ENCODE results near the gene TNXB. TPM values are rescaled to one million over a fixed set of nuclear protein-coding genes. Genes with fewer than 3 reads are reported as not detected.

TNXB gene
- 9.8 and 66.7 TPM in 2 replicates for total RNA-seq

DNA sequence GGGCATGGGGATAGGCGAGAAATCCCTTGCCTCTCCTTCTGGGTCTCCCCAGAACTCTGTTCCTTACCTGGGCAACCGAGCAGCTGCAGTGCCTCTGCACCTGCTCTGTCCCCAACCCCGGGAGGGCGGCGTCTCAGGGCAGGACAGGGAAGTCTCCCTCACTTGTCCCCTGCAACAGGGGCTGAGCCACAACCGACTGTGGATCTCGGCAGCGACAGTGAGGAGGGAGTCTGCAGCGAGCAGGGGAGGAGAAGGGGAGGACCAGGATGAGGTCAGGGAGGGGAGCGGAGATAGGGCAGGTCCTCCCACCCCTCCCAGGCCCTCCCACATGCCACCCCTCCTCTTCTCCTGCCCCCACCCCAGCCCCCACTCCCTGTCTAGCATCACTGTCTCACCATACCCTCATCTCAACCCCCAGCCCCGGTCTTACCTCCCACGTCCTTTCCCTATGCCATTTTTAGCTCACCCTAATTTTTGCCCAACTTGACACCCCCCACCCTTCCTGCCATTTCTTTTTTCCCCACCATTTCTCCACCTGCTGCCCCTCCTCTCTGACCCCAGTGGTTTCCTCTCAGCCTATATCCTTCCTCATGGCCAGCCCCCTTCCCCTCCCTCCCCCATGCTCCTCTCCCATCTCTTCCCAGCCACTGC lies at the start of gene TNXB:
Gene TNXB, minus strand, starts transcription at position 225 of the 651 bp plus-strand sequence. CDS start 11,140 bp downstream, outside the sequence.

DNA sequence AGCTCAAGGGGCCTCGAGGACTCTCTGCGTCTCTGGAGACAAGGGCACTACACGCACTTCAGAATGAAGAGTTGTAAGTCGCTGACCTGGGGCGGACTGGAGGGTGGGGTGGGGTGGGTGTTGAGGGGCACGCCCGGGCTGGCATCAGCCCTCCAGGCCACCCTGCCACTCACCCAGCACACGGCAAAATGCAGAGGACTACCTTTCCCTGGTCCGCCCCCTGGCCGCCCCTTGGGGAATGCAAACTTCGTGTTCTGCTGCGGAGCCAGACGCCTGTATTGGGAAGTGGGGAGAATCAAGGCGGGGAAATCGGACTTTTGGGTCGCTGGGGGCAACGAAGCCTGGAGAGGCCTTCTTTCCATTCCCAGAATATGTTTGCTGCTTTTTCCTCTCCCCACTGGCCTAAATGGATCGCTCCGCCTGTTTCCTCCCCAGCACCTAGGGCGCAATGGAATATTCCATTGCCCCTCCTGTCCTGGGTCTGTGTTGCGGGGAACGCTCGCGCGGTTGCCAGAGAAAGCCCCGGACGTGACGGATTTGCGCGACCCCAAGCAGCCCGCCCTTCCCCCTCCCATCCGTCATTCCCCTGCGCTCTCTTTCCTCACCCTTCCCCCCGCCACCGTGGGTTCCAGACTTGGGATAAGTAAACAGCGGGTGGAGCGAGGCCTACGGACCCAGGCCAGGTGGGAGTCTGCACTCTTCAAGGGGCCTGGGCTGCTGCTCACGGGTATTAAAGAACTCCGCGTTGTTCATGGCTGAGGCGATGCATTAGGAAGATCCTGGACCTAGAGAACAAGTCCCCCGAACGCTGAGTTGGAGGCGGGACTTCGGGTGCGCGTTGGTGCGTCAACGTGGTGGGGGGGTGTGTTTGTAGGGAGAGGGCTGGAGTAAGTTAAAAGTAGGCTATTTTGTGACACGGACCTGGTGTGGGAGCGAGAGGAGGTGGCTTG lies 44.7 kb upstream of the TNXB start, which contains the start of gene PPT2:
Gene PPT2, plus strand, starts transcription at position 578 of the 950 bp plus-strand sequence. CDS start 454 bp downstream, outside the sequence.

DNA sequence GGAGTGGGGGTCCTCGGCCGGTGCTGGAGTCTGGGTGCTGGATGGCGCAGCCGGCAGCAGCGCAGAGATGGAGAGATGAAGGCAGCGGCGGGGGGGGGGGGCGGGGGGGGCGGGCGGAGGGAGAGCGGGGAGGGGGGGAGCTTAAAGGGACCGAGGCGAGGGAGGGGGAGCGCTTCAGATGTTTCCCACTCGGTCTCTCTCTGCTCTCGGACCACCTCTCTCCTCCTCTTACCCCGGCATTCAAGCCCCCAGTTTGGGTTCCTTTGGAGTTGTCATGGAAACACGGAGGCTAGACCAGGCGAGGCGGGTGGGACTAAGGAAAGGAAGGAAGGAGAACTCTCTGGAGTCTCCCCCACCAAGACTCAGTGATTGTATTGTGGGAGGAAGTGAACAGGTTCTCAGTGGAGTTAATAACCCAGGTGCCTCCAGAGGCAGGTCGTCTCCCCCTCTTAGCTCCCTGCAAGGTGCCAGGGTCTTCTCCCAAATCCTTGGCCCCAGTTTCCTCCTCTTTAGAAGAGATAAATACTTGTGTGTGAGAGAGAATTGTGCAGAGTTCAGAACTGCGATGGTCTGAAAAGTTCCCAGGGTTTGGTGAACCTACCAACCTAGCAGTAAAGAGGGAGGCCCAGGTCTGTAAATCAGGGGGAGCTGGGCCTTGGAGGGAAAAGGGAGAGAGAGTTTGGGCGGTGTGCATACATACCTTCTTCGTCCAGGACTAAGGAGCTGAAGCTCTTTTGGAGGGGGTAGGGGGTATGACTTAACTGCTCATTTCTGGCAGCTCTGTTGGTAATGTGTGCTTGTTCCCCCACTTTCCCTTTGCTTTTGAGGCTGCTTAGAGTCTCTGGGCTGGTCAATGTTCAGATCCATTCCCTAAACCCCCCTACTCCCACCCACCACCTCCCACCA lies 43.0 kb upstream of the TNXB start, which contains the start of gene PRRT1:
Gene PRRT1, minus strand, starts transcription at position 77 of the 906 bp plus-strand sequence. CDS start 112 bp downstream, outside the sequence.

GRCh38 chr6:32127717-32128592 lies 18.8 kb upstream of the TNXB start, which contains the start of gene ATF6B:
ATF6B (minus strand) TSS chr6:32128246; CDS start chr6:32128207, 39 bp downstream.

GRCh38 chr6:32037598-32038524 lies 71.3 kb downstream of the TNXB start, which contains the start of gene CYP21A2:
CYP21A2 (plus strand) TSS chr6:32038415; CDS start chr6:32038423, 8 bp downstream.

GRCh38 chr6:32014547-32014946 lies 94.6 kb downstream of the TNXB start, which contains the start of gene C4B:
C4B (plus strand) TSS chr6:32014795; CDS start chr6:32014846, 51 bp downstream.

Other genes starting within 250 kb of the TNXB start
- 75.7 and 102 TPM in 2 replicates for gene NEU1, start 246.5 kb downstream of the TNXB start, total RNA-seq
- gene SLC44A4, start 230.3 kb downstream of the TNXB start, total RNA-seq, result 0.20 TPM in 1 of 2 replicates, not detected in the other
- 57.3 and 69.7 TPM in 2 replicates for gene EHMT2, start 211.6 kb downstream of the TNXB start, total RNA-seq
- gene ZBTB12, start 207.3 kb downstream of the TNXB start, total RNA-seq, result 7.6 and 9.8 TPM in 2 replicates
- 1.7 and 4.7 TPM in 2 replicates for gene C2, start 181.6 kb downstream of the TNXB start, total RNA-seq
- gene CFB, start 163.2 kb downstream of the TNXB start, total RNA-seq, result 49.7 and 81.0 TPM in 2 replicates
- gene NELFE, start 150.4 kb downstream of the TNXB start, total RNA-seq, result 78.7 and 86.4 TPM in 2 replicates
- 66.7 and 73.4 TPM in 2 replicates for gene SKIC2, start 150.2 kb downstream of the TNXB start, total RNA-seq
- gene DXO, start 137.2 kb downstream of the TNXB start, total RNA-seq, result 10.8 and 15.1 TPM in 2 replicates
- gene C4A, start 127.3 kb downstream of the TNXB start, total RNA-seq, result 9.4 and 12.3 TPM in 2 replicates
- 8.4 and 12.6 TPM in 2 replicates for gene C4B, start 94.5 kb downstream of the TNXB start, total RNA-seq
- 0.20 and 0.26 TPM in 2 replicates for gene CYP21A2, start 70.9 kb downstream of the TNXB start, total RNA-seq
- gene ATF6B, start 18.9 kb upstream of the TNXB start, total RNA-seq, result 23.8 and 27.5 TPM in 2 replicates
- gene FKBPL, start 20.9 kb upstream of the TNXB start, total RNA-seq, result 3.0 and 3.5 TPM in 2 replicates
- gene PRRT1, start 42.6 kb upstream of the TNXB start, total RNA-seq, result 0.36 and 0.39 TPM in 2 replicates
- gene PPT2, start 44.8 kb upstream of the TNXB start, total RNA-seq, result 62.9 and 78.8 TPM in 2 replicates
- gene EGFL8, start 55.3 kb upstream of the TNXB start, total RNA-seq, result 1.4 and 1.5 TPM in 2 replicates
- 37.7 and 39.3 TPM in 2 replicates for gene AGPAT1, start 66.7 kb upstream of the TNXB start, total RNA-seq
- 20.5 and 26.7 TPM in 2 replicates for gene RNF5, start 69.1 kb upstream of the TNXB start, total RNA-seq
- gene AGER, start 74.9 kb upstream of the TNXB start, total RNA-seq, result 0.30 and 0.33 TPM in 2 replicates
- 38.8 and 45.9 TPM in 2 replicates for gene PBX2, start 80.9 kb upstream of the TNXB start, total RNA-seq
- gene GPSM3, start 83.3 kb upstream of the TNXB start, total RNA-seq, result 1.5 and 1.7 TPM in 2 replicates
- 0.65 and 0.96 TPM in 2 replicates for gene NOTCH4, start 114.7 kb upstream of the TNXB start, total RNA-seq